Stimulated activated CD4-positive, alpha-beta T cell treated with anti-CD3 and anti-CD28 coated beads, Interleukin-1b, Interleukin-23, amount 100 ng/mL, for 1 hour (primary cell): ENCODE data around the gene PDGFRB.

Experiments used
- DNase-seq, 2 donors: peaks; one replicate each; pipeline ENCODE4 v3.0.0-alpha.2; 2020; ENCODE audit warnings: low read depth in 2 of 2

The PDGFRB gene

GRCh38 chr5:150181766-150182545, 26.3 kb upstream of the PDGFRB start:
- DNase-seq: no peak

DNA sequence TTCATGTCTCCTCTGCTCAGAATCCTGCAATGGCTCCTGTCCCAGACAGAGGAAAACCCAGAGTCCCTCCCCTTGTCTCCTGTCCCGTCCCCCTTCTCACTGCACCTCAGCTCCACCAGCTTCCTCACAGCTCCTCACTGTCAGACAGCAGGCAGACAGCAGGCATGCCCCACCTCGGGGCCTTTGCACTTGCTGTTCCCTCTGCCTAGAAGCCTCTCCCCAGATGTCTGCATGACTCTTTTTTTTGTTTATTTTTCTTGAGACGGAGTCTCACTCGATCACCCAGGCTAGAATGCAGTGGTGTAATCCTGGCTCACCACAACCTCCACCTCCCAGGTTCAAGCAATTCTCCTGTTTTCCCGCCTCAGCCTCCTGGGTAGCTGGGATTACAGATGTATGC, 25.4 kb upstream of the PDGFRB start:
- no peak for DNase-seq

DNA sequence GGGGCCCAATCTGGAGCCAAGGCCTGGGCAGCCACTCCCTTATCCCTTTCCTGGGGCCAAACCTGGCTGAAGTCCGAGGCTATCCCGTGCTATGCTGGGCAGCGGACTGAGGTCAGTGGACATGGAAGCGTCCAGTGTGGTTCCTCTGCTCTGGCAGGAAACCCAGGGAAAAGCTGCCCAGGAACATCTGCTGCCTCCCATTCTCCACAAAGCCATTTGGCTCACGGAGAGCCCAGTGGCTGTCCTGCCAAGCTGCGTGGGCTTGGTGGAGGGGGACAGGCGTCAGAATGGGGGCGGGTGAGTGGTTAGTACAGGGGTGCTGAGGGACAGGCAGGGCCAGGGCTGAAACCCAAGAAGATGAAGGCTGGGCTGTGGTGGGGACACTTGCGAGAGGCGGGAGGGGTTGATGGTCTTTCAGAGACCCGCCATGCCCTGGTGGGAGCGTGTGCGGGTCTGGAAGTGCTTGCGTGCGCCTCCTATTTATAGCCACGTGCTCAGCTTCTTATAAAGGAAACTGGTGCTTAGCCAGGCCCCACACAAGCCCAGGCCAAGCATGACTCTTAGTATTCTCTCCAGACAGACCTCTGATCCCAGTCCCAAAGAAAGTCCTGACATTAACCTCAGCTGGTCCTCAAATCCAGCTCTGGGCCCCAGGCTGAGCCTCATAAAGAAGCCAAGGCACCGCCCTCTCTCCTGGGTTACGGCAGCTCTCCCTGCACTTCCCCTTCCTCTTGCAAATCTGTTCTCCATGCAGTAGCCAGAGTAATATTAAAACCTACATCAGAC, 24.8 kb upstream of the PDGFRB start:
- DNase-seq: no peak

GRCh38 chr5:150179019-150179620, 23.5 kb upstream of the PDGFRB start:
- no peak for DNase-seq

DNA sequence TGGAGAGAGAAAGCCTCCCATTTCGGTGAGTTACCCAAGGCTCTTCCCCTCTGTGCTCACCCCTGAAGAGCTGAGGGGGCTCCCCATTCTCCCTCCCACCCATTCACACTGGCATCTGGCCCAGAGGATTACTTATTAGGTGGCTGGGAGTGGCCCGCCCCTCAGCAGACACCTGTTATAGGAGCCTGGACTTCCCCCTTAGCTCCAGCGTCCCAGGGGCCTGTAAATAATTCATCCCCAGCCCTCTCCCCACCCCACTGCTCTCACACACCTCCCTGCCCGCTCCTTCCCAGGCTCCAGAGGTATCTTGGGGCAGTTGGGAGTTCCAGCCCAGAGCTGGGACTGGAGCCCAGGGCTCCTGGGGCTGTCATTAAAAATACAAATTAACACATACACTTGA, 22.6 kb upstream of the PDGFRB start:
- no peak for DNase-seq

GRCh38 chr5:150177721-150178120, 22.1 kb upstream of the PDGFRB start:
- DNase-seq: no peak

DNA sequence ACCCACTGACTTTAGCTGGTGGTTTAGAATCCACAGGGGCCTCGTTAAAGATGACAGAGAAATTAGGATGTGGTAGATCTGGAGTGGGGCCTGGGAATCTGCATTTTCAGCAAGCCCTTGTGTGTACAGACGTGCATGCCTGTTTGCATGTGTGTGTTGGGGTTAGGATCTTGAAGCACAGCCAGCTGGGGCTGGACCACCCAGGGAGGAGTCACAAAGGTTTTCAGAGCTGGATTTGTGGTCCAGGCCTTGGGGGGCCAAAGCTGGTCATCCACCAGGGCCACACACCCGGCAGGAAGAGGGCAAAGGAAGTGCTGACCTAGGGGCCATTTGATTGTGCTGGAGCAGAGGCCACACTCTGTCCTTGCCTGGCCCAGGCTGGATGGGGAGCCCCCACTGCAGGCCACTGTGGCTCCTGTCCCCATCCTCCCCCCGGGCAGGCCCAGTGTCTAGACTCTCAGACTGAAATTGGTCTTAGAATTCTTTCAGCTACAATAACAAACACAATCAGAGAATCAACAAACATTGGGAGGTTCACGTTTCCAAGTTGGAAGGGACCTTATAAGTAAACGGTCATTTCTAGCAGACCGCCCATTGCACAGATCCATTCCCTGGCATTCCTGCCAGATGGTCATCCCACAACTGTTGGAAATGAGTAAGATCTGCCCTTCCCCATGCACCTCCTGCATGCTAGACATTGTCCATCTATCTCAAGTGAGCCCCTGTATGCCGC, 21.3 kb upstream of the PDGFRB start:
- DNase-seq: no peak

- no peak for DNase-seq
These were observed 19.9 kb upstream of the PDGFRB start for GRCh38 chr5:150175536-150175935.

- DNase-seq: no peak
These were observed 19.4 kb upstream of the PDGFRB start for GRCh38 chr5:150175076-150175475.

- DNase-seq: no peak
These were observed 18.6 kb upstream of the PDGFRB start for GRCh38 chr5:150174285-150174684.

DNA sequence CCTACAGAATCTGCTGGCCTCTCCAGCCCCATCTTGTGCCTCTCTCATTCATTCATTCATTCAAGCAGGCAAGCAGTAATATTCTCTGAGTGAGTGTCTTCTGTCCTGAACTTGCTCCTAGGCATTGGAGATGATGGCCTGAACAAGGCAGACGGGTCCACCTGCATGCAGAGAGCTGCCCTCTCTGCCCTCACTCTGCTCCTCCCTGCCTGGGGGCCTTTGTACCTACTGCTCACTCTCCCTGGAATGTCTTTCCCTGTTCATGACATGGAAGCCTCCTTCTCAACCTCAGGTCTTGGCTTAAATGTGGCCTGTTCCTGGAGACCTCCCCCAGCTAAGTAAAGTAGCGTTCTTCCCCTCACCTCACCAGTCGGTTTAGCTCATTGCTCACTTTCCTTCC, 17.5 kb upstream of the PDGFRB start:
- no peak for DNase-seq

DNA sequence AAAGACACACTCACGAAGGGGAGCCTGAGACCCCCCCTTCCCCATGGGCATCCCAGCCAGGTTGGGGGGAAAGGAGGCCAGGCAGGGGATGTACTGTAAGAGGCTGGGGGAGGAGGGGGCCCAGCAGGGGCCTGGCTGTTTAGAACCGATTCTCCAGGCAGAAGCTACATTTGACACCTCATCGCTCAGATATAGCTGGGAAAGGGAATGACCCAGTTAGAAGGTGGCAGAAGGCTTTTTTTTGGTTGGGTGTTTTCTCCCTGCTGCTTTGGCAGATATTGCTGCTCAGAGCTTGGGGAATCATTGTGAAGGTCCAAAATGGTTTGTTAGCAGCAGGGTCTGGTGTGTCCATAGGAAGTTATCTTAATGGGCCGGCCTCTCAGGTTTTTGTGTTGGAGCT, 16.9 kb upstream of the PDGFRB start:
- no peak for DNase-seq

DNA sequence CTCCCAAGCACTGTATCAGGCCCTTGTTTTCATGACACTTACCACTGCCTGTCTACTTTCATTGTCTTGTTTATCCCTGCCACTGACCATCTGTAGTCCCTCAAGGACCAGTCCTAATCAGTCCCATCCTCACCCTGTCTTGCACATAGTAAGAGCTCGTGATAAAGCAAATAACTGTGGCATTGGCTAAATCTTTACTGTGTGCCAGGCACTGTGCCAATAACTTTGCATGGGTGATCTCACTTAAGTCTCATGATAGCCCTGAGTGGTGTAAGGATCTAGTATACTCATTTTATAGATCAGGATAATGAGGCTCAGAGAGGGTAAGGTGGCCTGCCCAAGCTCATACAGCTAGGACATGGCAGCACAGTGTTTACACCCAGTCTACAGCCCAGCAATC, 16.5 kb upstream of the PDGFRB start:
- no peak for DNase-seq

- no peak for DNase-seq
These were observed 13.2 kb upstream of the PDGFRB start for GRCh38 chr5:150168864-150169263.

- DNase-seq: no peak
These were observed 12.3 kb upstream of the PDGFRB start for GRCh38 chr5:150167908-150168307.

DNA sequence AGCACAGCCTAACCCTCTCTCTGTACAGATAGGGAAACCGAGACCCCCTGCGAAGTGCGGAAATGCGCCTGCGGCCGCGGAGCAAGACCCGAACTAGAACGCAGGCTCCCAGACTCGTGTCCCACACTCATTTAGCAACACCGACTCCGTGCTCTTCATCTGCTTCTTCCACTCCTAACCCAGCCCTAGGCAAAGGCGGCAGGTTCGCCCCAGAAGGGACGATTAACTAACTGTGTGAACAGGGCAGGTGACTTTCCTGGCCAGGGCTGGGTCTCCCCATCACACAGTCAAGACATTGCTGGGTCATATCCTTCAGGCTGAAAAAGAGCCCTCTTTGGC, 11.8 kb upstream of the PDGFRB start:
- DNase-seq: no peak

GRCh38 chr5:150166650-150167511, 11.2 kb upstream of the PDGFRB start, which contains the start of gene CDX1:
Gene CDX1, plus strand, starts transcription at chr5:150166778. Its CDS starts 99 bp downstream, at chr5:150166877.
- DNase-seq: no peak

DNA sequence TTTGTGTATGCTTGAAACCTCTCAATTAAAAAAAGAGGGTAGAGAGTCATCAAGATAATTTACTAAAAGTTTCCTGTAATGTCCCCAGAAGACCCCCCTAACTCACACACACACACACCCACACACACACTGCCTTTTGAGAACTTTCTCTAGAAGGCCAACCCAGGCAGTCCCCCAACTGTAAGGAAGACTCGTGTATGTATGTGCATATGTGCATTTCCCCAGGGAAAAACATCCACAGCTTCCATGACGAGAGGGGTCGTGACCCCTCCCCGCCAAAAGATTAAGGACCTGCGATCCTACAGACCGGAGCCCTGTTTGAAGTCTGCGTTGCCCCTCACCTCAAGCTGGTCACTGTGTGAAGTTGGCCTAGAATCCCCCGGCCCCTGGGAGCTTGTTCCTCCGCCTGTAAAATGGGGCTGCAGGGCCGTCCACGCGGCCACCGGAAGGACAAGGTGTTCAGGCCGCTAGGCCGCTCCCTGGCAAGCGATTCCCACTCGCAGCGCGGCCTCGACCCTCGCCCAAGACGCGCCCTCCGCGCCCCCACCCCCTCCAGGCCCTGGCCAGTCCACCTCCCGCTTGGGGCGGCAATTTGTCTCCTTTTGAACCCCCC, 10.5 kb upstream of the PDGFRB start:
- no peak for DNase-seq

GRCh38 chr5:150164211-150164980, 8.8 kb upstream of the PDGFRB start:
- no peak for DNase-seq

DNA sequence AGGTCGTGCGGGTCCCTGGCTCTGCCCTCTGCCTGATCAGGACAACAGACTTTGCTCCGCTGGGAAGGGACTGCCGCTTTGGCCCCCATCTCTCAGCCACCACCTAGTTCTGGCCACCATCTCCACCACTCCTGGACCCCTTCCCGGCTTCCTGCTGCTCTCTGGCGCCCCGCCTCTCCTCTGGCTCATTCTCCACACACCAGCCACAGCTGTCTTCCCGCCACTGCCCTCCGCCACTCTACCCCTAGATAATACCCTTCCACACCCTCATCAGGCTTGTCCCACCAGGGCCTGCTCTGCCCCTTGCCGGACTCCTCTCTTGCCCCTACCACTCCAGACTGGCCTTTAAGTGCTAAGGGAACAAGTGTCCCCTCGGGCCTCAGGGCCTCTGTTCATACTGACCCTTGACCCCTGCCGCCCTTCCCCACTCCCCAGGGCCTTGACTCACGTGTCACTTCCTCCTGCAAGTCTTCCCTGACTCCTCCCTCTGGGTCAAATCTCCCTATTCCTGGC, 8.0 kb upstream of the PDGFRB start:
- DNase-seq: no peak
